GM10248 (cell line): ENCODE results near the gene CSAG2.

Source experiments
- CTCF ChIA-PET: fragments of 300-600 bp; sonication (Branson Sonifier 250); formaldehyde crosslinking; extraction: SDS; loops from one replicate; lab custom pipeline; 2021; ENCODE audit warnings: antibody characterized with exemption; lab: Yijun Ruan, JAX
- POLR2A ChIA-PET: fragments of 350-650 bp; sonication (Branson Sonifier 250); formaldehyde crosslinking; extraction: SDS; loops from one replicate; lab custom pipeline; 2020; ENCODE audit warnings: antibody characterized with exemption; lab: Yijun Ruan, JAX
- DNase-seq: peaks from one replicate; pipeline ENCODE4 v3.0.0; 2012; ENCODE audit errors: extremely low spot score
- TF ChIP-seq, protein P1 (sequence below): IDR thresholded peaks from 2 replicates; pipeline ENCODE4 v1.5.1; 2012; ENCODE audit warnings: mild to moderate bottlenecking, low read depth; ENCODE audit errors: extremely low read depth, missing control alignments, control extremely low read depth

Gene CSAG2

DNA sequence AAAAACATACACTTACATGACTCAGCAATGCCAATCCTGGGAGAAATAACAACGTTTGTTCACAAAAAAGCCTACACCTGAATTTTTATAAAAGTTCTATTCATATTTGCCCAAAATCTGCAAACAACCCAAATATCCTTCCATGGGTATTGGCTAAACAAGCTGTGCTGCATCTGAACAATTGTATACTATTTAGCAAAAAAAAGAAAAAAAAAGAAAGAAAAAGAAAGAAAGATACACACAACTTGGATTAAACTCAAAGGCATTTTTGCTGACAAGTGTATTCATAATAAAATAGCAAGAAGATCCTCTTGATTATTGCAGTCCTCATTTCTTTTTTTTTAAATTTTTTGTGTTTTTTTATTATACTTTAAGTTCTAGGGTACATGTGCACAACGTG lies 34.9 kb downstream of the CSAG2 start:
- CTCF ChIA-PET: no interaction called here
- POLR2A ChIA-PET: no interaction called here

DNA sequence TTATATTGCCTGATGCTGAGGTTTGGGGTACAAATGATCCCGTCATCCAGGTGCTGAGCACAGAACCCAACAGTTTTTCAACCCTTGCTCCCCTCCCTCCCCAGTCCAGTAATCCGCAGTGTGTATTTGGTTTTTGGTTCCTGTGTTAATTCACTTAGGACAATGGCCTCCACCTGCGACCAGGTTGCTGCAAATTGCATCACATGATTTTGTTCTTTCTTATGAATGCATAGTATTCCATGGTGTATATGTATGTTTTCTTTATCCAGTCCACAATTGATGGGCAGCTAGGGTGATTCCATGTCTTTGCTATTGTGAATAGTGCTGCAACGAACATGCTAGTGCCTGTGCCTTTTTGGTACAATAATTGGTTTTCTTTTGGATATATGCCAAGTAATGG lies 46.0 kb downstream of the CSAG2 start:
- no peak for DNase-seq
- POLR2A ChIA-PET: no interaction called here

More for the DNA sequence above, 34.9 kb downstream of the CSAG2 start:
- no peak for DNase-seq
- TF ChIP-seq, protein P1, sequence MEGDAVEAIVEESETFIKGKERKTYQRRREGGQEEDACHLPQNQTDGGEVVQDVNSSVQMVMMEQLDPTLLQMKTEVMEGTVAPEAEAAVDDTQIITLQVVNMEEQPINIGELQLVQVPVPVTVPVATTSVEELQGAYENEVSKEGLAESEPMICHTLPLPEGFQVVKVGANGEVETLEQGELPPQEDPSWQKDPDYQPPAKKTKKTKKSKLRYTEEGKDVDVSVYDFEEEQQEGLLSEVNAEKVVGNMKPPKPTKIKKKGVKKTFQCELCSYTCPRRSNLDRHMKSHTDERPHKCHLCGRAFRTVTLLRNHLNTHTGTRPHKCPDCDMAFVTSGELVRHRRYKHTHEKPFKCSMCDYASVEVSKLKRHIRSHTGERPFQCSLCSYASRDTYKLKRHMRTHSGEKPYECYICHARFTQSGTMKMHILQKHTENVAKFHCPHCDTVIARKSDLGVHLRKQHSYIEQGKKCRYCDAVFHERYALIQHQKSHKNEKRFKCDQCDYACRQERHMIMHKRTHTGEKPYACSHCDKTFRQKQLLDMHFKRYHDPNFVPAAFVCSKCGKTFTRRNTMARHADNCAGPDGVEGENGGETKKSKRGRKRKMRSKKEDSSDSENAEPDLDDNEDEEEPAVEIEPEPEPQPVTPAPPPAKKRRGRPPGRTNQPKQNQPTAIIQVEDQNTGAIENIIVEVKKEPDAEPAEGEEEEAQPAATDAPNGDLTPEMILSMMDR: no peak

DNA sequence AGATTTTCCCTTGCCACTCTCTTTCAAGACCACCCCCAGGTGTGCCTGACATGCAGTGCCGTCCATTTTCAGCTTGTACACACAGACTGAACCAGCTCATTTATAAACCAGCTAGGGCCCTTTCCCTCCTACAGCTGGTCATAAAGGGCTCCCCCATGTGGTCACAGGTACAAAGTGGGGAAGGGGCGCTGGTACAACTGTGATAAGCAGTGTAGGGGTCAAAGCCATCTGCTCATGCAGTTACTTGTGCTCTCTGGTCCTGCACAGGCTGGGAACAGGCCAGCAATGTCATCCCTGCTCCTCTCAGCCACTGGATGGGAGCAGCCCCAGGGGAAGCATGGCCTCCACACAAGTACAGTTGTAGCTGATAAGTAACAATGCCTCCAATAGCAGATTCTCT lies 50.8 kb downstream of the CSAG2 start:
- DNase-seq: no peak
- ChIA-PET CTCF (no interaction called here), POLR2A (no interaction called here)
- TF ChIP-seq, protein P1: no peak

More for the DNA sequence above, 46.0 kb downstream of the CSAG2 start:
- CTCF ChIA-PET: no interaction called here
- TF ChIP-seq, protein P1: no peak
